HG03342 (cell line): ENCODE measurements around the gene CDKAL1.

Experiments
- ATAC-seq: cut with Tn5 transposase; IDR thresholded peaks from one replicate; pipeline ENCODE4 v1.9.1; 2021; ENCODE audit warnings: mild to moderate bottlenecking, moderate library complexity; ENCODE audit not compliant: unreplicated experiment

Gene CDKAL1

DNA sequence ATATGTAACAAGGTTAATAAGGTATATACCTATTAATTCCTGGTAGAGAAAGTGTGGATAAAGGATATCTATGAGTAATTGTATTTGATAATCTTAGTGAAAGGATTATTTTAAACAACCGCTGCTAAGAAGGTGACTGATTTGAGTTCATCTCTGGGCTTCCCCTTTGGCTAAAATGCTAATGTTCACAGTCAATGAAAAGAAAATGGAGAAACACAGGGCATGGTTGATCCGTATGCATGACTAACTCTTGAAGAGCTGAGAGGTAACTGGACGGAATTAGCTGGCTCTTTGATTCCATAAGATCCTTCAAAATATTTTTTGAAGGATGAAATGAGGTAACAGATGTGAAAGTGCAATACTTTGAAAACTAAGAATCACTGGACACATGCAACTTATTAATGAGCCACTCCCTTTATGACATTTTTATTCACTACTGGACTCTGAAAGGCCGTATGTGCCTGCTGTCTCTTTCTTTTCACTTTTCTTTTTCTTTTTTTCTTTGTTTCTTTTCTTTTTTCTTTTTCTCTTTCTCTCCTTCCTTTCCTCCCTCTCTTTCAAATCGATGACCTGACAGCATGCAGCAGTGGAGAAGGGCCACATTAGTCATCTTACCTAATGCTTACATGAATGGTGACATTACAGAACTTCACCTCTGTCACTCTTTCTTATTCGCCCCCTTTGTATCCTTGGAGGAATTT is 464.6 kb downstream of the CDKAL1 start:
- ATAC-seq: no peak

DNA sequence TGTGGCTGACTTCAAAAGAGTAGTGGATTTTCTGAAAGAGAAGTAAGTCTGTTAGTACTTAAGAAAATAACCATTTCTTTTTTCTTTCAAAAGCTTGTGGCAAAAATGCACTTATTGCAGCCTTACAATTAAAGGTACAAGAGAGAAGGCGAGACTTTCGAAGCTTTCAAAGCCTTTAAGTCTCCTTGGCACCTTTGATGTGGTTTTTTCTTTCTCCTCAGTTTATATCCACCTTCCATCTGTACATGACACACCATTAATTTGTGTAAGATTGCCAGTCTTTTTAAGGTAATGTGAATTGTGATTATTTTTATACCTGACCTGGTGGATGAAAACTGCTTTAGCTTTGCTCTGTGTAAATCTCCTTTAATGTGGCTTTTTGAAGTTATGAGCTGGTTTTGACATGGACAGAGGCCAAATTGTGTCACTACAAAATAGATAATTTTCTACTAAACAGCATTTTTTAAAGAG is 466.1 kb downstream of the CDKAL1 start:
- no peak for ATAC-seq

DNA sequence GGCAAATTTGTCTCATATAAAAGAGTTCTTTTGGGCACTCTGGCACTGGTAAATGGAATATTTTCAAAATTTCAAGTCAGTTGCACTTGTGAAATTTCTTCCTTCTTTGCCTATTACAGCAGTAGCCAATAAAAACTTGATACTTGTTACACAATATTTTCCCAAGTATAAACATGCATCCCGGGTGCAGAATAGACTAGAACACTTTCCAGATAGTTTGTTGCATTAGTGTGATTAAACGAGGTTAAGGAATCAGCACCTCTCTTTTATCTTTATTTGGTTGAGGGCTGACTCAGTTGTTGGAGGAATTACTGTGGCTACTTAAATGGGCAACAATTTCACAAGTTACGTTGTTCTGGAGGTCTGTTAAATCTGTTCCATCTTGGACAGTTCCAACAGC is 467.5 kb downstream of the CDKAL1 start:
- no peak for ATAC-seq

DNA sequence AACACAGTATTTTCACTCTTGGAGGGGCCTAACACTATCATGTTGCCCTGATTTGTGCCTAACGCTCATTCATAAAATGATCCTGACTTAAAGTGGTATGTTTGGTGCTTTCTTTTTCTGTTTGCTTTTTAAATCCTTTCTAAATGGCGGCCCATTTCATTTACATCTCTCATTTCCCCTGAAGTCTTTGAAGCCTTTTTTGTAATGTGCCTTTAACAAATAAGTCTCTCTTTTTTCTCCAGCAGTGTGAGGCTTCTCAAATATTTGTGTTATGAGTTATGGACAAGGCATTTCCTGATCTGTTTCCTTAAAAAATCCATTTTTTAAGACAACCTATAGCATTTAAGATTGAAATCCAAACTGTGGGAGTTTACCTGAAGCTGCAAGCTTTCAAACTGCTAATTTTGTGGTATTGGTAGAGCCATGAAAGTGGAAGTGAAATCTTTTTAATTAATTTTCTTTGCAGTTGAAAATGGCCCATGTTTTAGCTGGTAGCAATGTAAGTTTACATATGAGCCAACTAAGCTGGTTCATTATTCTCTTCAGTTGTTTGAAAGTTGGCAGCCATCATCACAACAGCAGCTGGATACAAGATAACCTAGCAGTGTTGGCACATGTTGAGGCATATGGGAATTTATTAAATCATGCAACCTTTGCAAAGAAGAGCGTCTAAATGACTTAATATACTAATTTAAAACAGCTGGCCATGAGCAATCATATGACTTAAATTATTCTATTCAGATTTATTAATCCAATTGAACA is 469.7 kb downstream of the CDKAL1 start:
- peak; percentile 72 for ATAC-seq

DNA sequence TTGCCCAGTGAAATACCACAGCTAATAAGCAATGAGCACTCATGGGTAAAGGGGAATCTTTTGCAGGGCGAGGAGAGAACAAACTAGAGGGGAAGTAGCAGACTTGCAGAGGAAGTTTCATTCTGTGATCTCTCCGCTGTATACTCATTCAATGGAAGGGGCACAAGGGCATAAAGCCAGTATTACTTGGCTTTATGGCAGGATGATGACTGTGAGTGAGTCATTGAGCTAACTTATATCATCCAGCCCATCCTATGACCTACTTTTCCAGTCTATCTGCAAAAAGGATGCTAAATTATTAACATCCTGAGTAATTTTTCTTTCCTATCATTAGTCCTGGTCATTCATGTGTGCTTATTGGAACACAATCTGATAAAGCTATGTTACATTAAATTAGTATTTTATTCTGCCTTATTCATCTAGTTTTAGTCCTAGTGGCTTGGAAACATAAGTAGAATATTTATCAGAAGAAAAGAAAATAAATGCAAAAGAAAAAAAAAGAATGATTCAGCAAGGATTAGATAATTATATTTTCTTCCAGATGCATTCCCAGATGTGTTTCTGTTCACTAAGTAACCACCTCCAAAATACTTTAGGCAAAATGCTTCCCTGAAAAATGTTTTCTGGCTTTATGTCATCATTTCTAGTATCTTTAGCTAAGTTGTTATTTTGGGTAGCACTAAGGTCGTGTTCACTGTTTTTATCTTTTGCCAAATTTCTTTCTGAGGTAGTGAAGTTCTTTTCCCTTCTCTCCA is 471.7 kb downstream of the CDKAL1 start:
- no peak for ATAC-seq

DNA sequence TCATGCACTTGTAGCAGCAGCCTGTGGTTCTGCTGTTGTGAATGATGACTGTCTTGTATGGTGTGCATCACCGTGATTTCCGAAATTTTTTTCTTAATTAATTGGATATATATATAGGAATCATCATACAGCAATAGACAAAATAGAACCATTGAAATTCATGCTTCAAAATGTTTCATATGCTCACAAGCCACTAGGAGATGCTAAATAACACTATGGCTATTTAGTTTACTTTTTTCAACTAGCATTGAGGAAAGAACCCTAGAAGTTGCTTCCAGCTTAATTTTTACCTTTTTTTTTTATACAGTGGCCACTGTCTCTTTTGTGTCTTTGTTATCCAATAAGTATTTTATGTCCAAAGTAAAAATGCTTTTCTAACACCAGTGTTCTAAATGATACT is 485.4 kb downstream of the CDKAL1 start:
- ATAC-seq: no peak

DNA sequence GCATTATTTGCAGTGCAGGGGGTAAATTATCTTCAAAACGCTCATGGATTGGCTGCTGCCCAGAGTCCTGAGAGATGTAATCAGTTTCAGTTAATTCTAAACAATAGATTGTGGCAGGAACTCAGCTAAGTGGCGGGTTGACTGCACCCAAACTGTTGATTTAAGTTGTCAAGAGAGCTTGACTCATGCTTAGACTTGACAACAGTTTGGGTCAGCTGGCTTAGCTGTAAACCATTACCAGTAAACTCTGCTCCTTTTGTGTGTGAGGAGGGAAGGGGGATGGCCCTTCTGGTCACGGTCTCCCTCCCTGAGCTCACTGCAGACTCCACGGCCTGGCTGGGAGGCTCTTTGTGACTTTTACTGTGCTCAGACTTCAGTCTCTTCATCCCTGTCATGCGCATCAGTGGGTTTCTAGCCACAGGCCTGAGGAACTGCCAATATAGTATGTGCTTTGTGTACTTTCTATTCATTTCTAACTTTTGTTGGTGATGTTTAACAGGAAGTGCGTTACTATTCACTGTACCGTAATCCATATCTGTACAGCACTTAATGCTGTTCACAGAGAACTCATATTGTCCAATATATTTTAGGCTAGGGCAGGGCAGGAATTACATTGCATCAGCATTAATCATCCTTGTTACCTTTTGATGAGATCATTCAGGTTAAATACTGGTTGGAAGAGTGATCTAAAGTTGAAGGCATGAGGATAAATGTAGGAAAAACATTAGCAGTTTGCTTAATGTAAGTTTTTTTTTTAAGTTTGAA is 488.3 kb downstream of the CDKAL1 start:
- ATAC-seq: peak; percentile 92

DNA sequence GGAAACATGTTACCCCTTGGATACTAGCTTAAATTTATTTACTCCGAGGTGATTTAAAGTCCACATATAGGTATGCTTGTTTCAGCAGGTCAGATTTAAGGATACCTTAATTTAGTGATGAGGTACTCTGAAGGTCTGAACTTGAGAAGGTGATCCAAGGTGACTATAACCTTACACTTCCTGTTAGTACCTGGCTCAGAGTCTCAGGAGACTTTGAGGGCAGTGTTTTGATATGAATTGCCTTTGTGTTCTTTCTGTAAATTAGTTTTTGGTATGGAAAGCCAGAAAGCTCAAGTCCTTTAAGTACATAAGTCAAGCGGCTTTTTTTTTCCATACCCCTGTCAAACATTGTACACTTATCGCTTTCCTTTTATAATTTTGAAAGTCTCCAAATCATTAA is 489.0 kb downstream of the CDKAL1 start:
- no peak for ATAC-seq

DNA sequence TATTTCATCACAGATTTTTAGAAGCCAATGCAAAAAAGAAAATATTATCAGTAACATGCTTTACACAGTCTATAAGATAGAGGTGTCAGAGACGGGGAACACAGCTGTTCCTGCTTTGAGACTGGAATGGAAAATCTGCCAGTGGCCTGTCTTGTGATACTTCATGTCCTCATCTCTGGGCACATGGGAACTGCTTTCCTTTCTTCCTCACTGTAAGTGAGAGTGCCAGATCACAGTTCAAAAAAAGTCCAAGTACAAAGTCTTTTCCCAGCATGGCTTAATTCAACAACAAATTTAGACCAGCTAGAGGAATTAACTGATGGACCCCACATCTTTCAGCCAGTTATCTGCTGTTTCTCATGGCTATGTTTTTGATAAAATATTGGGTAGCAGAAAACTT is 490.4 kb downstream of the CDKAL1 start:
- no peak for ATAC-seq

DNA sequence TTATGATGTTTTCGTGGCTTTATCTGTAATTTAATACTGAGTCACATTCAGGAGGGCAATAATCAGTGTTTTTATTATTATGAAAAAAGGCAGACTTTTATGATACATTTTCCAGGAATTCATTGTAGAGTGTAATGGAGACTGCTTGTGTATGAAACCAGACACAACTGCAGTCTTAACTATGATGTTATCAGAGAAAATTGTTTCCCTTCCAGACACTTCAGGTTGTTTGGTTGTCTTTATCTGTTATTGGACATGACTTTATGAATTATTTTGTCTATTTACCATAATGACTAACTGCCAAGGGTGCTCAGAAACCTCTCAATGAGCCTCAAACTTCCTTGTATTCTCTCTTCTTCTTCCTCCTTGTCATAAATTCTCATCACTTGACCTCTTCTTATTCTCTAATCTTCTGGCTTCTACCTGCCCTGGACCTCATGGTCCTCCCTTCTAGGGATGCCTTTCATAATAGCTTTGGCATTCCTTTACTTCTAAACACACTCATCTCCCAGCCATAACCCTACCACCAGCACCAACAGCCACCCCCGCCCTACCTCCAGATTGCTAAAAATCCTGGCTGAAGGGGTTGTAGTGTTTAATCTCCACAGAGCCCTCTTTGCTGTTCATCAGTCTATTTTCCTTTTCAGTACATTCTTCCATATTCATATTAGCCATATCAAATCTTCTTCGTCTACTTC is 492.5 kb downstream of the CDKAL1 start:
- ATAC-seq: no peak

DNA sequence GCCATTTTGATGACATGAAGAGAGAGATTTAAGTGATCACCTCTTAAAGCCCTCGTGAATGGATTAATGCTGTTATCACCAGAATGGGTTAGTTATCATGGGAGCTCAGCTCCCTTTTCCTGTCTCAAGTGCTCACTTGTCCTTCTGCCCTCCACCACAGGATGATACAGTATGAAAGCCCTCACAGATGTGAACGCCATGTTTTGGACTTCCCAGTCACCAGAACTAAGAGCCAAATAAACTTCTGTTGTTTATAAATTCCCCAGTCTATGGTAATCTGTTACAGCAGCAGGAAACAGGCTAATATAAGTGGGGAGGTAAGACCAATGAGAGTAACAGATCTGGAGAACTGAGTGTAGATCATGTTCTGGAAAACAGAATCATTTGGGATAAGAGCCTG is 493.2 kb downstream of the CDKAL1 start:
- ATAC-seq: no peak

DNA sequence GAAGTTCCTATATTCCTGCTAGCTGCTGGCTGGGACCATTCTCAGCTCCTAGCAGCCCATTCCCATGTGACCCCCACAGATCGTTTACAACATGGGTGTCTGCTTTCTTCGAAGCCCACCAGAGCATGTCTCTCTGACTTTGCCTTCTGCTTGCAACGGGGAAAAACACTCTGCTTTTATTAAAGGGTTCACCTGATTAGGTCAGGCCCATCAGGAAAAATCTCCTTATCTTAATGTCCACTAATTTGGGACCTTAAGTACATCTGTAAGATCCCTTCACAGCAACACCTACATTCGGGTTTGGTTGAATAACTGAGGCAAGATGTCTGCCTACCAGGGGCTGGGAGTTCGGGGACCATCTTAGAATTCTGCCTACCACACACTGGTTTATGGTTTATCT is 496.9 kb downstream of the CDKAL1 start:
- no peak for ATAC-seq

DNA sequence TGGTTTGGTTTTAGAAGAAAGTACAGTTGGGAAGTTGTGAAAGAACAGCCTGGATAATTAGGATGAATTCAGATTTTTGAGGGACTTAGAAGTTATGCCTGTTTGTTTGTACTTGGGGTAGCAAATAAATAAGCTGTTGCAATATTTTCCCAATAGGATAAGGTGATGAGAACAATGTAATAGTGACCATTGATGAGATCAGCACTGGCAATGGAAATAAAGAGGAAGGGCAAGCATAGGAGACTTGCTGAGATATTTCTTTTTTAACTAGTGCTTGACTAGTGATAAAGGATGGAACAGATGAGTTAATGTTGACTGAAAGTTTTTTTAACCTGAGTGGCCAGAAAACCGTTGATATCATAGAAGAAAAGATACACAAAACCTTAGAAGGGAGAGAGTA is 498.8 kb downstream of the CDKAL1 start:
- ATAC-seq: no peak

DNA sequence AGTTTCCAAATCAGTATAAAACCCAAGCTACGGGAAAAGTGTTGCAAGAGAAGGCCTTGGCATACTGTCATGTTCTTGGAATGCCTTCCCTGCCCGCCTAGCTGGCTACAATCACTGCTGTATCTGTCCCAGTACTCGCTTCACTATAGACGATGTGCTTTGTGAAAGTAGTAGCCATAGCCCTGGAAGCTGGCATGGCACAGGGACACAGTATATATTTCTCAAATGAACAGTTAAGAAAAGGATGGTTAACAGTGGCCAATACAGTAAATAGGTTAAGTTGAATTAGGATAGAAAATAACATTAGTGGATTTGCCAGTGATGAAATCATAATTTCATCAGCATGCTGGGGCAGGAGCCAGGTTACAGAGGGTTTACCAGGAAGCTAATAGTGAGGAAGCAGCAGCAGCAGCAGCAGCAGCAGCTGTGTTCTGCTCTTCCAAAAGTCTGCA is 499.3 kb downstream of the CDKAL1 start:
- no peak for ATAC-seq

DNA sequence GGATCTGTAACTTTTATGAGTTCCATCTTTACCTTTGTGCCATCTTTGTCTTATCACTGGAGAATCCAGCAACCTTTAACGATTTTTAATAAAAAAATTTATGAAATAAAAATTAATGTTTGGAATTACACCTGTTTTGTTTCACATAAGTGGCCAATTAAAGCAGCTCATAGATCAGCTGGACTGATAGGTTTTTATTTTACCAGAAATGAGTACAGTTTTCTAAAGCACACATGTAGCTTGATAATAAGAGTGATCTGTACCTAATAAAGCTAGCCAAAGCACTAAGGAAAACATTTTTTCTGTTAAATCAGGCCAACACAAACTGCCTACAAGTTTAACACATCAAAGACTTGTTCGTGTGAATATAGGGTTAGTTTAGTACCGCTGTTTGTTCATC is 500.1 kb downstream of the CDKAL1 start:
- no peak for ATAC-seq

DNA sequence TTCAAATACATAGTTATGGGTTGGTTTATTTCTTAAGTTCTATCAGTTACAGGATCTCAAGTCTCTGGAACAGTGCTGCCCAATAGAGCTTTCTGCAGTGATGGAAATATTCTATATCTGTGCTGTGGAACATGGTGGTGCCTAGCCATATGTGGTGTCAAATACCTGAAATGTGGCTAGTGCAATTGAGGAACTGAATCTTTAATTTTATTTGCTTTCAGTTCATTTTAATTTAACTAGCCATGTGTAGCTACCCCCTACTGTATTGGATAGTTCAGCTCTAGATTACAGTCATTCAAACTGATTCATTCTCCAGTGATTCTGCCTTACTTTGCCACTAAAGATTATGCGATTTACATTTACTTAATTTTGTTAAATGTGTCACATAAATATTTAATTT is 503.2 kb downstream of the CDKAL1 start:
- peak; percentile 94 for ATAC-seq

DNA sequence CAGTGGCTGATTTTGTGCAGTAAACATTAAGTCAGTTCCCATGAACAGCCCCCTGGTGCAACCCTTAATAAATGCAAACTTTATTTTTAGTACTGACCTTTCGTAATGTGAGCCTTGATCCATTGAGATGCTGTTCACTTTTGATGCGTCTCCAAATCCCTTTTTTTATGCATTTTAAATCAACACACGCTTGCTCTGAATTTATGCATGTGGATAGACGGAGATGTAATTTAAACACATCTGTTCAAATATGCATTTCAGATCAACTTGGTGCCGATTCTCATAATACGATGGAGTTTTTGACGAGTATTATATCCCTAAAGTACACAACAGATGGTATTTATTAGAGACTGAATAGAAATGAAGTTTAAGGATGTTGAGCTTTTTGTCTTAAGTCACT is 505.7 kb downstream of the CDKAL1 start:
- no peak for ATAC-seq

DNA sequence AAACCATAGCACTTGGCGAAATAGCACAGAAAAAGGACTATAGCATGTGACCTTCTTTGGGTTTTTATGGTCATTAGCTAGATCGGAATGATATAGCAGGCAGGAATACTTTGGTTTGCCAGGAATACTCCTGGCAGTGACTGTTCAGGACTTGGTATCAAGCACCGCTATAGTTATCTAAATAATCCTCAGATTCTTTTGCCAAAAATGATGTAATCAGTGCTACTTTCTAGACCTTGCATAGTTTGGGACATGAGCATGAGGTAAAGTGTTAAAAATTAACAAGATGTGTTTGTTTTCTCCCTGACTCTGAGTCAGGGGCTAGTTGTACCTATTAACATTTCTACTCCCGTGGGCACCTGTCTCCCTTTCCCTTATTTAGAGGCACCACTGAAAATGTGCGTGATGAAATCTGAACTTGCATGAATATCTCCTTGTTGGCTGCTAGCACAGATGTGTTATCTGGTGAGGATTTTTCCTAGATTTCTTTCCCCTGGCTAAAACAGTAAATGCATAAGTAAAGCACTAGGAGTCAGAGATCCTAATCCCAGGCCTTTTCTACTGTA is 511.0 kb downstream of the CDKAL1 start:
- ATAC-seq: no peak

DNA sequence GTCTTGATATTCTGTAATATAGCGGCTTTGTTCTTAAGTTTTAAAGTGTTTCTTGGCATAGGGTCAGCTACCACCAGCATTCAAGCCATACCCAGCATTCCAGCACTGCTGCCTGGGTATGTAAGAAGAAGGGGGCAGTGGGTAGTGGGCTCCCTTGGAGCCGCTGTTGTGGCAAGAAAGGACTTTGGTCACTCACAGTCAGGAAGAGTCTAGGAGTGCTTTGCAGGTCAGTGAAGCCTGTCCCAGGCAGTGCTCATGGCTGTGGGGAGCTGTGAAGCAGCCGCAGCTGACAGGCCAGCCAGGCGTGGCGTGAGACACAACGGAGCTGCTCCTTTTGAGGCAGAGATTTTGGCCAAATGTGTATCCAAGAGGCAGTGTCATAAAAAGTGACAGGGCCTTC is 512.0 kb downstream of the CDKAL1 start:
- no peak for ATAC-seq

DNA sequence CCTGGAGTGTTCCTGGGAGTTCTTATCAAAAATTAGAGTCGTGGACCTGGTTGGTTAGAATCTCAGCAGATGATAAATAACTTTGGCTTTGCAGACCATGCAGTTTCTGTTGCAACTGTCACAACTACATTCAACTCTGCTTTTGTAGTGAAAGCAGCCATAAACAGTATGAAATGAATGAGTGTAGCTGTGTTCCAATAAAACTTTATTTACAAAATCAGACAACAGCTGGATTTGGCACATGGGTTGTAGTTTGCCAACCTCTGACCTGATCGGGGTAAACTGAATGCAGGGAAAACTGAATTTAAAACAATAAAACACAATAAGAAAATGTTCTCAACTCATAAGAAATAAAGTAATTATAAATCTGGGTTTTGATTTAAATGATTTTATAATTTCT is 513.8 kb downstream of the CDKAL1 start:
- ATAC-seq: no peak
